Left ventricle myocardium superior (tissue), 1 donor: ENCODE data around the gene TNFAIP2. TPM values are rescaled to one million over a fixed set of nuclear protein-coding genes. Genes with fewer than 3 reads are reported as not detected.
A peak's percentile ranks its signal among the peaks of the same experiment; 100 is the strongest.
"Not testable (repeated sequence)": the region's sequence is repeated elsewhere in the genome, so short reads cannot be mapped to it uniquely, and the experiment has no call there.

Source experiments
- ATAC-seq: fragments of 200-7000 bp; cut with Tn5 transposase; one replicate; pipeline ENCODE4 v1.9.1; 2020; ENCODE audit warnings: mild to moderate bottlenecking, moderate library complexity
- DNase-seq: peaks from one replicate; pipeline ENCODE4 v3.0.0-alpha.2; 2020
- intact Hi-C: fragments of 100-400 bp; cut with micrococcal nuclease; formaldehyde crosslinking; loops from one replicate; pipeline ENCODE4 v1.11.0; 2022
- total RNA-seq: library from RNA; stranded (reverse); fragmentation: NEBNext Ultra II Directional; extraction: Animal tissue kit (Norgen Biotek cat#: 25700); gene quantifications from one replicate; pipeline ENCODE4 v1.2.1, GENCODE V29; 2021
- donor health status: DM: no; HTN: yes; CAD: no; lungs with severe emphysema.

The TNFAIP2 gene
- total RNA-seq, 1 donor from 2014 or later: 50.5 TPM

DNA sequence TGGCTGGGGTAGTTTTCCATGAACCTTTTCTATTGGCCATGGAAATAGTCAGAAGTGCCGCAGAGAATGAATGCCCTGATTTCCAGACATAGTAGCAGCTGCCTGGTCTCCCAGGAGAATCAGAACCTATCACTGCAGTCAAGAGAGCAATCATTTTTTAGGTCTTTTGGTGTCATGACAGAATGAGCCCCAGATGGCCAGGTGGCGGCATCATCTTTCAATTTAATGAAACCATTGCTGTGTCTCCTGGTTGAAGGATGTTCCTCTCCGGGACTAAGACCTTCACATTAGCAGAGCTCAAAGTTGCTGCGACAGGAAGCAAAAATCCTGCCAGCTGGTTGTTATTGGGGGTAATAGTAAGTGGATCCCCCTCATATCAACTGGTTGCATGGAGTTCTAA is 18.8 kb downstream of the TNFAIP2 start:
- no peak for ATAC-seq
- intact Hi-C loops: no loop called here
- no peak for DNase-seq

DNA sequence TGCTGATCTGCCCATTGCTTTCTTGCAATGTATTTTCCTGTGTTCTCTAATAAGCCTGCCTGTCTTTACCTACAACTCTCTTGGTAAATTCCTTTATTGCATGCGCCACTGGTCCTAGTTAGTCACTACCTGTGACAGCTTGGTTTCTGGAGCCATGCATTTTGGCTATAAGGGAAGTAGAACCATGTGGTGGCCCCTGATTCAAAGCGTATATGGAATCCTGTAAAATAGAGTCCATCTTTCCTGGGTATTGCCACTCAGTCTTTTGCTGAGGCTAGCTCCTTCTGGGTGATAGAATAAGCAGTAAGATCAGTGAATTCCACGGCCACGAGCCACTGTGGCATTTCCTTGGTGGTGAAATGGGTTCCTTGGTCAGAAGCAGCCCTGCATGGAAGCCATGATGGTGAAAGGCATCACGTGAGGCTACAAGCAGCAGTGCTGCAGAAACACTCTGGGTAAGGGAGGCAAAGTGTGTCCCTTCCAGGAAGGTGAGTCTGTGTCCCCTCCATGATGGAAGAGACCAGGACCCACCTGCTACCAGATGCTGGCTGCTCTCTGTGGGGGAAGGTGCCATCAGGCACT is 19.6 kb downstream of the TNFAIP2 start:
- ATAC-seq: no peak
- DNase-seq: no peak
- intact Hi-C loops: no loop called here

DNA sequence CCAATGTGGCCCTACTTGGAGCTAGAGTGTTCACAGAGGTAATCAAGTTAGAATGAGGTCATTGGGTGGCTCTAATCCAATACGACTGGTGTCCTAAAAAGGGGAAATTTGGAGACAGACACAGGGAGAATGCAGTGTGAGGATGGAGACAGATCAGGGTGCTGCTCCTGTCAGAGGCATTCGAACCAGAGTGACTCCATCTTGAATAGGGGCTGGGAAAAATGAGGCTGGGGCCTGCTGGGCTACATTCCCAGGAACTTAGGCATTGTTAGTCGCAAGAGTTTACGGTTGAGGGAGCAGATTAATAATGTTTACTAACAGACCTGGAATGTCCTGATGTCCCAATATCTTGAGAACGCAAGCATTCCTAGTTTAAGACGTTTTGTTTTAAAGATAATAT is 20.2 kb downstream of the TNFAIP2 start:
- intact Hi-C loops: no loop called here
- DNase-seq (no peak), ATAC-seq (no peak)

DNA sequence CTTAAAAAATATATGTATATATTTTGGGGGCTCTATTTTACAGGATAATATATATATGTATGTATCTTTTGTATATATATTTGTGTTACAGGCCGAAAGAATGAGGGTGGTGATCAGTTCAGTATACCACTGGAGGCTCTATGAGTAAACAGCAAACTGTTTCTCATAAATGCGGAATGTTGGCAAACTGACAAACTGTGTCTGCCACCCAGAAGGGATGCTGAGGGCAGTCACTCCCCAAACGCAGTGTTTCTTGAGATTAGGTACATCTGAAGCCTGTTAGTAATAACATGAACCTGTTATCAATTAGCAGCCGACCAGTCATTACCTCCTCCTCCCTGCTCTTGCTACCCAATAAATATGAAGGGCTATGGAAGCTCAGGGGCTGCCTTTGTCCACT is 20.8 kb downstream of the TNFAIP2 start:
- intact Hi-C loops: no loop called here
- DNase-seq: no peak
- ATAC-seq: no peak

DNA sequence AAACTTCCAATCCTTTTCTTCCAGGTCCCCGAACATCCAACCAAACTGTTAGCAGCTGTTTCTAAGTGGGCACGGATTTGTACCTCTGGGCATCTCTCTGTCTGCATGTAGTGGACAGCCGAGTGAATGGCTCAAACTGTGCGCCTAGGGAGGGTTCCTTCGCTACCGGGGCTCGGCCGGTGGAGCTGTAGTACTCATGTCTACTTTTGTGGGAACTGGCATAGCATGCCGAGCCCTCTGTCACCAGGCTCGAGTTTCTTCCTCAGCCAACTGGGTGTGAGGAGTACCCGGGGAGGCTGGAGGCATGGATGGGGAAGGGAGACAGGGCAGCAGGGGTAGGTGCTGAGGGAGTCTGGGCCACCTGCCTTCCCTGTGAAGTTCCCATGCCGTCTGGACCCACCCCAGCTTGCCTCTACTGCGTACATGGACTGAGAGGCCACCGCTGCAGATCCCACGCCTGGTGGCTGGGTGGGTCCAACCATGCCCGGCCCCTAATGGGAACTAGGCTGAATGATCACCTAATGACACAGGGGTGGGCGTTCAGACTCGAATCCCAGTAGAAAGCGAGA is 23.0 kb downstream of the TNFAIP2 start:
- ATAC-seq: no peak
- intact Hi-C loops: no loop called here
- no peak for DNase-seq

DNA sequence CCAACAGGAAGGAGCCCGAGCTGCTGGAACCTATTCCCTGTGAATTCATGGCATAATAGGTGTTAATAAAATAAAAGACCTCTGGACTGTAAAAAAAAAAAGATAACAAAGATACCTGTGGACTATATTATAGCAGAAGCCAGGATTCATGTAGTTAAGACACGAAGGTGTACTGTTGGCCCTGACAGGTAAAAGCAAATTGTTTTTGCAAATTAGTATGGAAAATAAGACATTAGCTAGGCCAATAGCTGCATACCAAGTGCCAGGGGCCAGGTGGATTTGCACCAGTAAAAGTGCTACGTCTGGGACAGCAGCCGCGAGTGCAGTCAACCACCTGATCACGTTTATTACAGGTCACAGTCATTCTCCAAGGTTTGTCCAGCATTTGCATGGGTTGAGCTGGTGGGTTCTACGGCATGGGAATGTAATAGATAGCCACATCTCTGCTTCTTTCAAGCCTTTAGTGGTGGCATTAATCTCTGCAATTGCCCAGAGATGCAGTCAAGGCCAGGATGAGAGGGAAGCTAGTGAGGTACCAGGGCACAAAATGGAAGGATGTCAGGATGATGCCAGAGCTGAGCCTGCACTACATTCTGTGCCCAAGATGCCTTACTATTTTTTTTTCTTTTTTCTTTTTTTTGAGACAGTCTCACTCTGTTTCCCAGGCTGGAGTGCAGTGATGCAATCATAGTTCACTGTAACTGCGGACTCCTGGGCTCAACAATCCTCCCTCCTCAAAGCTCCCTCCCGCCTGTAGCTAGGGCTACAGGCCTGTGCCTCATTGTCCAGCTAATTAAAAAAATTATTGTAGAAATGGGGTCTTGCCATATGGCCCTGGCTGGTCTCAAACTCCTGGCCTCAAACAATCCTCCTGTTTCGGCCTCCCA is 26.3 kb downstream of the TNFAIP2 start:
- intact Hi-C loops: no loop called here
- DNase-seq (no peak), ATAC-seq (no peak)

DNA sequence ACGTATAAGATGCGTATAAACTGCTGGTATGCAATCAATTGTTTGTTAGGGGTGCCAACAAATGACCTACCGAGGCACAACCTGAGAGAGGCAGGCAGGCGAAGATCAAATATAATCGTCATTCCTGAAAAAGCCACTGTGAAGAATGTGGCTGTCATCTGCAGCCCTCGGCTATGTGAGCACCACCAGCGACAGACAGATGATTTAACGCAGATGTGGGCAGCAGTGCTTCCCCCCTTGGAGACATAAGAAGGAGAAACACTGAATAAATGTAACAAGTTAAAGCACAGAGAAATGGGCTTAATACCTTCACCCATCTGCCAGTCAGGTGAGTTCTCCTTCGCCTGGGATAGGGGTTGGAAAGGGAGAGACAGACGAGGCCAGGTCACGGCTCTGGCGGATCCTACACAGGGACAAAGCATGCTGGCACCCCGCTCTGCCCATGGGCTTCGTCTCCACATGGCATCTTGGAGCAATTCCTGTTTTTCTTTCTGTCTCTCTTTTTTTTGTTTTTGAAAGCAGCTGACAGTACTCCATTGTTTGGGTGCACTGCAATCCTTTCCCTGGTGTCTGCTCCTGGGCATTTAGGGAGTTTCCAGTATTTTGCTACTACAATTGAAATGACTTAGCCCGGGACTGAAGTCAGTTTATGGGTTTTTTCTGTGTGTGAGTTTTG is 28.1 kb downstream of the TNFAIP2 start:
- DNase-seq: no peak
- intact Hi-C loops: no loop called here
- ATAC-seq: no peak

DNA sequence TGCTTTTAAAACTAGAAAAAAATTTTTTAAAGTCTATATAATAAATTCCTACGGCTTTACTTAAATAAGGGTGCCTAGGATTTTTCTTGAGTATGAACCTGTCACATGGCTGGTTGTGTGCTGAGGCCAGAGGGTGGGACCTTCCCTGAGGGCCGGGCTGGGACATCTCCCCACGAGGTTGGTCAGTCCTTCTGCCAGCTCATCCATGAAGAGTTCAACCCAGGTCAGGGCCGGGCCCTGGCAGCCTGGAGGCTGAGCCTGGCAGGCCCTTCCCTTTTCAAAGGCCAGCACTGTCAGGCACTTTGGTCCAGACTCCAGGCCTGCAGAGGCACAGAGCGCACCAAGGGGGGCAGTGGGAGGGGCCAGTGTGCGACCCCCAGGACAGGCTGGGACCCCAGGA is 31.7 kb downstream of the TNFAIP2 start:
- peak; percentile 89 for DNase-seq
- ATAC-seq: peak; percentile 100
- intact Hi-C loops: no loop called here

DNA sequence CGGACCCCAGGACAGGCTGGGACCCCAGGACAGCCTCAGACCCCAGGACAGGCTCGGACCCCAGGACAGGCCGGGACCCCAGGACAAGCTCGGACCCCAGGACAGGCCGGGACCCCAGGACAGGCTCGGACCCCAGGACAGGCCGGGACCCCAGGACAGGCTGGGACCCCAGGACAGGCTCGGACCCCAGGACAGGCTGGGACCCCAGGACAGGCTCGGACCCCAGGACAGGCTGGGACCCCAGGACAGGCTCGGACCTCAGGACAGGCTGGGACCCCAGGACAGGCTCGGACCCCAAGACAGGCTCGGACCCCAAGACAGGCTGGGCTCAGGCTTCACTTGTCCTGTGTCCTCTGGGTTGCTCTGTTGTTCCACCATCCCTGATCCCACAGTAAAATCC is 32.2 kb downstream of the TNFAIP2 start:
- ATAC-seq, DNase-seq, intact Hi-C loops: not testable (repeated sequence)

DNA sequence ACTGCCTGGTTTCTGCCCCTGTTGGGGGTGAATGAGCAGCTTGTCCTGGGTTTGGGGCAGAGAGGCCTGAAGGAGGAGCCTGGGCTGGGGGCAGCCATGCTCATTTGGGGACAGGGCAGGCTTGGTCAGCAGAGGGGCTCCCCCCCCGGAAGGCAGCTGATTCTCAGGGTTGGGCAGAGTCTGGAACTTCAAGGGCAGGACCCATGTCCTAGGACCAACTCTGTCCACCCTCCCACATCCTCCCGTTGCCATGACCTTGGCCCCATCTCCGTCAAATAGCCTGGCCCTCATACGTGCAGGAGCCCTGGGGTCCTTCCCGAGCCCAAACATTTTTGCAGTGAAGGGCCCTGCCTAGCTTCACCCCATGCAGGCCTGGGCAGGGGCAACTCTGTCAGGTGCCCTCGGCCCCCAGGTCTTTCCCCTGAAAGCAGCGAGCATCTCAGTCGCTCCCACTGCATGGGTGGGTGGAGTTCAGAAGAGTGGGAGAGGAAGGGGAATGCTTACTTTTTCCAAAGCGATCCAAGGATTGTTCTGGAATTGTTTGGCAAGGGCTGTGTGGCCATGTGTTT is 32.6 kb downstream of the TNFAIP2 start:
- intact Hi-C loops: no loop called here
- DNase-seq (no peak), ATAC-seq (no peak)

DNA sequence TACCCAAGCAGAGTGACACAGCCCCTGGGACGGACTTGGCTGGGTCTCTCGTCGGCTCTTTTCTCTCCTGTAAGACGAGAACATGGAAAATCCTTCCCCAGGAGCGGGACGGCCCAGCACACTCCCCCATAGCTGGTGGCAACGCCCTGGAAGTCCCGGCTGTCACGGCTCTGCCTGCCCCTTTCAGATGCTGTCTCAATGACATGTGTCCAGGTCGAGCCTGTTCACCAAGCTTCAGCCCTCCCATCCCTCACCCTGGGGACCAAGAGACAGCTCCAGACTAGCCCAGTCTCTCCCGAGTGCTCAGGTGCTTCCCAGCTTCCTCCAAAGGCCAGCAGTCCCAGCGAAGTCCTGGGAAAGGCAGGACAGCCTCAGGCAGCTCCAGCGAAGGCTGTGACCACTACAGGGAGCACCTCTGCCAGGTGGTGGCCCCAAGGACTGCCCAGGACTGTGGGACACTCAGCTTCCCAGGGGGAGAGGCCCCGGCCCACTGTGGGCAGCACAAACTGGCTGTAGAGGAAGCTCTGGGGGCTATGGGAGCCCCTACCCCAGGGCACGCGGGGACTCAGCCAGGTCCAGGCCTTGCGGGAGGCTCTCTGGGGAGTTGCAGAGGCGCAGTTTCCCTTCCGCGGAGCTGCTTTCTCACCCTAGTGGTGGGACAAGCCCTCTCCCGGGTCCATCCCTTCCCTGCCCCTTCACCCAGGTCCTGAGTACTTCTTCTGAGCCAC is 33.6 kb downstream of the TNFAIP2 start:
- DNase-seq (no peak), ATAC-seq (no peak)
- intact Hi-C loops: no loop called here

DNA sequence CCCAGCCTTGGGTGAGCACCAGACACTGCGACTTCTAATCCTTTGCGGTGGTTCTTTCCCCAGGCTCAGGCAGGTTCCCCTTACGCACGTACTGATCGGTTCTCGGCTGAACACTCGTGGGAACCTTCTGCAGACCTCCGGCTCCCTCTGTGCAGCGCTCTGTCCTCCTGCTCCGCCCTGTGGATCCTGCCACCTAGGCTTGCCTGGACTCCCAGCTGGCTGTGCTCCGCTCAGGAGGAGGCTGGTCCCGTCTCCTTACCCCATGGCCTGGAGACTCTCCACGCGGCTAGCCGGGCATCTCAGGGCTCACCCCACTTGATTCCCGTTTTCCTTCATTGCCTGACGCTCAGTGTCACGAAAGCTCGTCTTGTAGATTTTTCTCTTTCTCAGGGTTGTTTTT is 34.7 kb downstream of the TNFAIP2 start:
- intact Hi-C loops: no loop called here
- DNase-seq (no peak), ATAC-seq (no peak)

DNA sequence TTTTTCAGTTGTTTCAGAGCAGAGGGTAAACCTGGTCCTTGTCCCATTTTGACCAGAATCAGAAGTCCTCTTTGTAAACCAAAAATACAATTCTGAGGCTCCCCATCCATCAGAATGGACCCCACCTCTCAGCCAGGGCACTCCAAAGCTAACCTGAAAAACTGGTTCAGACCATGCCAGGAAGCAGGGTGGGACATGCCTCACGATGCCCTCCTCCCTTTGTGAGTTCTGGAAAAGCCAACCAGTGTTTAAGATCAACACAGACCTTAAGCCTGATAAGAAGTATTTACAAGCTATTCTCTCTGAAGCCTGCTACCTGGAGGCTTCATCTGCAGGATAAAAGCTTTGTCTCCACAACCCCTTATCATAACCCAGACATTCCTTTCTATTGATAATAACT is 35.4 kb downstream of the TNFAIP2 start:
- DNase-seq (no peak), ATAC-seq (no peak)
- intact Hi-C loops: no loop called here

DNA sequence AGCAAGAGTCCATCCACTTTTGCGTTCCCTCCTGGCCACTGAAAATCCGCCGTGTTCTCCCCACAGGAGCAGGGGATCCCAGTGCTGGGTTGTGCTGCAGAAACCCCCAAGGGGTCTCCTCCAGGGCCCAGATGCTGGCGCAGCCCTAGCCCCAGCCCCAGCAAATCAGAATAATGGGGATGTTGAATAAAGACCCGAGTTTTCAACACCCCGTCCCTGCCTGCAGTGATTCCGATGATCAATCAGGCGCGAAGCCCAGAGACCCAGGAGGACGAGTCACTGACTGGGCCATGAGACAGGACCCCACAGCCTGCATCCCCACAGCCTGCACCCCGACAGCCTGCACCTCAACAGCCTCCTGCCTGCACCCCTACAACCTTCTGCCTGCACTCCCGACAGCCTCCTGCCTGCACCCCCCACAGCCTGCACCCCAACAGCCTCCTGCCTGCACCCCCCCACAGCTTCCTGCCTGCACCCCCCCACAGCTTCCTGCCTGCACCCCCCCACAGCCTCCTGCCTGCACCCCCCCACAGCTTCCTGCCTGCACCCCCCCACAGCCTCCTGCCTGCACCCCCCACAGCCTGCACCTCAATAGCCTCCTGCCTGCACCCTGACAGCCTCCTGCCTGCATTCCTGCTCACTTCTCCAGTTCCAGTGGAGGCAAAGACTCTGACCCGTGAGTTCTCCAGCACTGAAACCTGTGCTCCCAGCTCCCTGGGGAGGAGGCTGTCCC is 37.2 kb downstream of the TNFAIP2 start:
- ATAC-seq (no peak), DNase-seq (no peak)
- intact Hi-C loops: no loop called here

DNA sequence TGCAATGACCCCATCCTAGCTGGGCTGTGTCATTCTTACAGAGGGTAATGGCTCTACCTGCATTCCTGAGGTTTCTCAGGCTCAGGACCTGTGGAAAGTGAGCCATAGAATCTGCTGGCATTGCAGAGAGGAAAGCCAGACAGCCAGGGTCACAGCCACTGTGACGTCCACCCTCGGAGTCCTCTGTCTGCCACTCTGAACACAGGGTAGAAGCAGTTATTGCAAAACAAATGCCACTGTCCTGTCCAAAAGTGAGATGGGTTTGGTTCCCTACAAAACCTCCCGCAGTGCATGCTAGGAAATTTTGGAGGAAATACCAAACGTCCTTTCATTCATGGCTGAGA is 37.8 kb downstream of the TNFAIP2 start:
- ATAC-seq (no peak), DNase-seq (no peak)
- intact Hi-C loops: no loop called here

DNA sequence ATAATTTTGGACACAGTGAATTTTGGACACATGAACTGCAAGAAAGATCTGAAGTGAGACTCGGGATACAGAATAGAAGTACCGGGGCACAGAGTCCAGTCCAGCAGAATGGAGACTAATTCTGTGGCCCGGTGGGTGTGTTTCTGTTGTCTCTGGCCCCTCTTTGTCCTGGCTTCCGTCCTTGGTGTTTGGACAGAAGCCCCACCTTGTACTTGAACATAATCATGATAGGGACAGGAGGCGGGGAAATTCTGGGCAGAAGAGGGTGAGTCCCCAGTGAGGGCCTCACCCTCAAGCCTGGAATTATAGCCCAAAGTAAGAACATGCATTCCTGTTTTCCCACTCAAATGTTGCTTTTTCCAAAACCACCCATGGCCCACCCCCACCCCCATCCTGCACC is 39.9 kb downstream of the TNFAIP2 start:
- DNase-seq (no peak), ATAC-seq (no peak)
- intact Hi-C loops: no loop called here

DNA sequence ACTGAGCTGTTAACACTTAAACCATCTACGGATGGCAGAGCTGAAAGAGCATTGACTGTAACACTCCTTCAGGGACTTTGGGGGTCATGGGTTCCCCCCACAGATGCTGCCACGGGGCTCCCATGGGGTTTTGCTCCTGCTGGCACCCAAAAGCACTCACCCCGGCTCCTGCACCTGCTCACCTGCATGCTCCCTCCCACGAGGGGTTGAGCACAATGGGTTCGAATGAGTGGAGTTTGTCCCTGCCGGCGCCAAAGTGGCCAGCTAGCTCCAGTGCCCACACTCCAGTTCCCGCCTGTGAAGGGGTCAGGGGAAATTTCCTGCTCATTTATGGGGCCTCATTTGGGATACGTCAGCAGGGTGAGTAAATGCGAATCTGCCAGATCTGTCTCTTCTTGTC is 40.7 kb downstream of the TNFAIP2 start:
- no peak for ATAC-seq
- intact Hi-C loops: no loop called here

DNA sequence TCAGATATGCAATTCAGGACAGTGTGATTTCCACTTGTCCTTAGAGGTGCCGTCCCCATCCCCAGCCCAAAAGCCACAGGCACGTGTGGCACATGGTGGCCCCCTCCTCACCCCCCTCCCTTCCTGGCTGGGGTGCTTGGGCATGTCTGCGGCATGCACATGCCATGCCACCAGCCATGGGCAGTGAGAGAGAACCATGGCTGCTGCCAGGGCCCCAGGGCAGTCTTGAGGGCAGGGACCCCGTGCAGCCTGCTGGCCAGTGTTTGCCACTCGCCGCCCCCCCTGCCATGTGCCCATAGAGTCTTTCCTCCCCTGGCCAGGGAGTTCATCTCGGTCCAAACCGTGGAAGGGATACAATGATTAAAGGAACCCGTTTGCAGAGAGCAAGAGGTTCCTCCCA is 41.5 kb downstream of the TNFAIP2 start:
- DNase-seq: no peak
- no peak for ATAC-seq
- intact Hi-C loops: no loop called here

More for the DNA sequence above, 40.7 kb downstream of the TNFAIP2 start:
- no peak for DNase-seq

DNA sequence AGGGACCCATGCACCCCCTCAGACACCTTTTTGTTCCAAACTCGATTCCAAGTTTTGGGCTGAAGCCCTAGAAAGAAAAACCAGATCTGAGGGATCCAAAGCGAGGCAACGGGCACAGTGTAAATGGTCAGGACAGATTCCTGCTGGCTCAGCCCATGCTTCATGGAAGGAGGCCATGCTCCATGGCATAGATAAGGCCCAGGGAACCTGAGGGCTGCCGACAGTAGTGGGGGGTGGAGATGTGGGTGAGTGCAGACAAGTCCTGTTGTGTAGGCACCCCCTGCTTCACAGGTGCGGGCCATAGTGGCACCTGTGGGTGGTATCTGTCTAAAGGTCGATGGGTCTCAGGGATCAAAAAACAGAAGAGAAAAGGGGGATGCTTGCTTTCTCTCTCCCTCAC is 42.1 kb downstream of the TNFAIP2 start:
- intact Hi-C loops: no loop called here
- DNase-seq: no peak
- ATAC-seq: no peak
